Activated naive CD8-positive, alpha-beta T cell (primary cell): Measurements from ENCODE around the gene P2RY2.
"Not testable (repeated sequence)": the region's sequence is repeated elsewhere in the genome, so short reads cannot be mapped to it uniquely, and the experiment has no call there.

Experiments used
- H3K27ac Mint-ChIP-seq: one replicate; pipeline ENCODE4 v1.8.0; 2021; ENCODE audit warnings: mixed read lengths
- H3K27me3 Mint-ChIP-seq: one replicate; pipeline ENCODE4 v1.8.0; 2021; ENCODE audit warnings: mixed read lengths
- H3K36me3 Mint-ChIP-seq: one replicate; pipeline ENCODE4 v1.8.0; 2021; ENCODE audit warnings: mixed read lengths
- H3K4me1 Mint-ChIP-seq: one replicate; pipeline ENCODE4 v1.8.0; 2021; ENCODE audit warnings: low read depth, mixed read lengths
- H3K4me3 Mint-ChIP-seq: one replicate; pipeline ENCODE4 v1.8.0; 2021; ENCODE audit warnings: mild to moderate bottlenecking, mixed read lengths
- H3K9me3 Mint-ChIP-seq: one replicate; pipeline ENCODE4 v1.8.0; 2021; ENCODE audit warnings: low read depth, mixed read lengths

Gene P2RY2

DNA sequence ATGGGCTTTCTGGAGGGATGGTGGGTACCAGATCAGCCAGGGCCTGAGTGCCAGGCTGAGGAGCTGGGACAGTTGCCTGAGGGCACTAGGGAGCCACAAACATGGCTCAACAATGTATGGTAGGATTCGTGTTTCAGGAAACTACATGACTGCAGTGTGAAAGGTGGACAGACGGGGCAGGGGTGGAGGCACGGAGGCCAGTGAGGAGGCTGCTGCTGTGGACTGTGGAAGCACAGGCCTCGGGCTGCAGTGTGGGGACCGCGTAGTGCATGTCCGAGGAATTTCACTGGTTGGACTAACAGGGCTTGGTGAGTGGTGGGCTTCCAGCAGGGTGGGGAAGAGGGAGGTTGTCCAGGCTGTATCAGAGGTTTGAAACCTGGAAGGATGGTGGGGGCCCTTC lies 7.8 kb downstream of the P2RY2 start:
- Mint-ChIP-seq H3K36me3 (no peaks in the 10 kb centered on the region), H3K9me3 (no peaks in the 10 kb centered on the region)

DNA sequence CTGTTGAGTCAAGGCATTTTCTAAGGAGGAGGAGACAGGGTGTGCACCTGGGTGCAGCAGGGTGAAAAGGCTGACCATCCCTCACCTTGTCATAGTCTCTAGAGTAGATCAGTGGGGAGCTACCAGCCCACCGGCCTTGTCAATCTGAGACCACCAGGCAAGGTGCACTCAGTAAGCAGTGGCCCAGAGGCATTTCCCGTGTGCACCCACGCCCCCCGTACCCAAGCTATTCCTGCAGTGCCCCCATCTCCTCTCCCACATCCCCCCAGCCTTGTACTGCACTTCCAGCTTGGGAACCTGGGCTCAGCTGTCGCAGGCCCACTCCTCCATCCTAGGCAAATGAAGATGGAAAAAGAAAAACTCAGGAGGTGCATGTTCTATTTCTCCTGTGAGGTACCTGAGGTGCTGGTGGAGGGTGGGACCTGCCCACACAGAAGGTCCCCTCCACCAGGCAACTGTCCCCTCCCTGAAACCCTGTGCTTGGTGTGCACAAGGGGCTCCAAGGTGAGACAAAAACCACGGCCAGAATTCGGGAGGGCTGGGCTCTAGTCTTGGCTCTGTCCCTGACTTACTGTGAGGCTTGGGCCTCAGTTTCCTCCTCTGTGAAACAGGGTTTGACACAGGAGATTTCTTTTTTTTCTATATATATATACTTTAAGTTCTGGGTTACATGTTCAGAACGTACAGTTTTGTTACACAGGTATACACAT lies 8.4 kb downstream of the P2RY2 start:
- Mint-ChIP-seq H3K36me3 (no peaks in the 10 kb centered on the region), H3K4me1 (no peaks in the 10 kb centered on the region), H3K4me3 (no peak overlapping the region), H3K9me3 (no peaks in the 10 kb centered on the region), H3K27me3 (peaks cover 7% of the 10 kb centered on the region), H3K27ac (no peak overlapping the region)

More for the DNA sequence above, 7.8 kb downstream of the P2RY2 start:
- Mint-ChIP-seq H3K4me3 (no peak overlapping the region), H3K27me3 (peaks cover 7% of the 10 kb centered on the region), H3K27ac (no peak overlapping the region), H3K4me1 (no peaks in the 10 kb centered on the region)

DNA sequence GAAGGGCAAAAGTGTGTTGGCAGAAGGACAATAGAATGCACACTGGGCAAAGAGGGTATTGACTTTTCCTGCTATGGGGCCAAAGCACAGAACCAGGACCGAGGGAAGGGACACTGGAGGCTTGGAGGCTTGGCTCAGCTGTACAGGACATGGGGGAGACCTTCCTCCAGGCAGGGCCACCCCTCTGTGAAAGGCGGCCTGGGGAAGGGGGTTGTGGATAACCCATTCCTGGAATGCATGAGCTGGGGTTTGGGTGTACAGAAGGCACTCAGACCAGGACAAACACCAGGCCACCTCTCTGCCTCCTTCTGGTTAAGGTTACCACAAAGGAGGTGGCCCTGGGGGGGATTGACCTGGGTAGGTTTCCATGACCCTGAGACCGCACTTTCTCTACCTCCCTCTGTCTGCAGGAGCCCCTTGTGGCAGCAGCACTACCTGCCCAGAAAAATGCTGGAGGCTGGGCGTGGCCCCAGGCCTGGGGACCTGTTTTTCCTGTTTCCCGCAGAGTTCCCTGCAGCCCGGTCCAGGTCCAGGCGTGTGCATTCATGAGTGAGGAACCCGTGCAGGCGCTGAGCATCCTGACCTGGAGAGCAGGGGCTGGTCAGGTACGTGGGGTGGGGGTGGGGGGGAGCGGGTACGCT lies 9.6 kb downstream of the P2RY2 start:
- H3K4me3 Mint-ChIP-seq, result no peak overlapping the region
- no peaks in the 10 kb centered on the region for H3K4me1 Mint-ChIP-seq
- H3K9me3 Mint-ChIP-seq, result no peaks in the 10 kb centered on the region
- no peak overlapping the region for H3K27ac Mint-ChIP-seq
- H3K36me3 Mint-ChIP-seq, result no peaks in the 10 kb centered on the region
- H3K27me3 Mint-ChIP-seq, result peaks cover 2% of the 10 kb centered on the region

DNA sequence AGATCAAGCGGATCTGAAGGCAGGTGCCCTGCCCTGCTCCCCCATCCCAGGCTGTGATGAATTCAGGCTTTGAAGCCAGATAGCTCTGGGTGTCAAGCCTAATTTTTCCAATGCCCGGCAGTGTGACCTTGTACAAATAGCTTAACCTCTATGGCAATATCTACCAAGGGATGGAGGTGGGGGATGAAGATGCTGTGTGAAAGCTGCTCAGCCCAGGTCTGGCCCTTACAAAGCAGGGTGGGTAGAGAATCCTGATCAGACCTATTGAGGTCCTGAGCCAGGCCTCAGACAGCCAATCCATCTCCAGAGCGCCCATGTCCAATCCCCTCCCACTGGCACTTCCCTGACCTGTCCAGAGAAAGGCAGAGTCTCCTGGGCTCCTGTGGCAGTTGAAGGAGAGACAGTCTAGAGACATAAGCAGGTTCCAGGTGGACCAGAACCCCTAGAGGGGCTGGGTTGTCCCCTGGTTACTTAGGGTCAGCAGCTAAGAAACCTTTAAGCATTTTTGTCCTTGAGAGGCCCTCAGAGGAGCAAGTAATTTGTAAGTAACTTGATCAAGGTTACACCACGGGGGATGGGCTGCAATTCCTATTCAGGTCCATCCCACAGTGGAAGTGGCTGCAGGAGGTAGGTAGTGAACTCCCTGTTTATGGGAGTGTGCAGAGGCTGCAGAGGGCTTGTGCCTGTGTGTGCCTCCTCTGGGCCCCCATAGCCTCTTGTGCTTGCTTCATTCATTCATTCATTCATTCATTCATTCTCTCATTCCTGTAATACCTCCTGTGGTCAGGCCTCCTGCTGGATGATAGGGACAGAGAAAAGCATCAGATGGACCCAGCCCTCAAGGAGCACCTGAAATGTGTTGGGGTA lies 10.4 kb downstream of the P2RY2 start:
- peaks cover 2% of the 10 kb centered on the region for H3K27me3 Mint-ChIP-seq
- H3K4me1 Mint-ChIP-seq, result no peaks in the 10 kb centered on the region
- no peaks in the 10 kb centered on the region for H3K9me3 Mint-ChIP-seq
- H3K27ac Mint-ChIP-seq, result no peak overlapping the region
- H3K36me3 Mint-ChIP-seq, result no peaks in the 10 kb centered on the region
- no peak overlapping the region for H3K4me3 Mint-ChIP-seq

GRCh38 chr11:73229321-73229895 lies 11.3 kb downstream of the P2RY2 start:
- Mint-ChIP-seq H3K4me3 (no peak overlapping the region), H3K27ac (no peak overlapping the region), H3K36me3 (no peaks in the 10 kb centered on the region), H3K9me3 (no peaks in the 10 kb centered on the region), H3K27me3 (peaks cover 2% of the 10 kb centered on the region), H3K4me1 (no peaks in the 10 kb centered on the region)

- Mint-ChIP-seq H3K27ac (no peak overlapping the region), H3K4me1 (no peaks in the 10 kb centered on the region), H3K9me3 (no peaks in the 10 kb centered on the region), H3K36me3 (no peaks in the 10 kb centered on the region), H3K27me3 (no peaks in the 10 kb centered on the region), H3K4me3 (no peak overlapping the region)
Observed at GRCh38 chr11:73229896-73230875, 12.1 kb downstream of the P2RY2 start.

DNA sequence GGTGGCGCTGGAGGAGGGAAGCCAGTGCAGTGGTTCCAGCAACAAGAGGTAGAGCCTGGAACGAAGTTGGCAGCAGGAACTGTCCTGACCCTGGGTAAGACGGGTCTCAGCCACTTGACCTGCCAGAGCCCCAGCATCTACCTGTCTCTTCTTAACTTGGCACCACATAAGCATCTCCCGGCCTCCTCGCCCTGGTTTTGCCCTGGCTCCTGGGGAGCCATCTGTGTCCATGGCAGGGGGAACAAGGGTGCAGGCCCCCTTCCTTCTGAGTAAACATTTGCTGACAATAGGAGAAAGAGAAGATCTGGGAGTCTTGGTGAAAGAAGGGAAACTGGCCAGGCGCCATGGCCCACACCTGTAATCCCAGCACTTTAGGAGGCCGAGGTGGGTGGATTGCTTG lies 12.8 kb downstream of the P2RY2 start:
- no peak overlapping the region for H3K4me3 Mint-ChIP-seq
- no peaks in the 10 kb centered on the region for H3K36me3 Mint-ChIP-seq
- H3K27ac Mint-ChIP-seq, result no peak overlapping the region
- no peaks in the 10 kb centered on the region for H3K4me1 Mint-ChIP-seq
- H3K27me3 Mint-ChIP-seq, result no peaks in the 10 kb centered on the region
- H3K9me3 Mint-ChIP-seq, result no peaks in the 10 kb centered on the region

- not testable (repeated sequence) for H3K4me1 Mint-ChIP-seq, H3K36me3 Mint-ChIP-seq, H3K27ac Mint-ChIP-seq, H3K27me3 Mint-ChIP-seq, H3K9me3 Mint-ChIP-seq, H3K4me3 Mint-ChIP-seq
Observed at GRCh38 chr11:73232487-73232886, 14.4 kb downstream of the P2RY2 start.

DNA sequence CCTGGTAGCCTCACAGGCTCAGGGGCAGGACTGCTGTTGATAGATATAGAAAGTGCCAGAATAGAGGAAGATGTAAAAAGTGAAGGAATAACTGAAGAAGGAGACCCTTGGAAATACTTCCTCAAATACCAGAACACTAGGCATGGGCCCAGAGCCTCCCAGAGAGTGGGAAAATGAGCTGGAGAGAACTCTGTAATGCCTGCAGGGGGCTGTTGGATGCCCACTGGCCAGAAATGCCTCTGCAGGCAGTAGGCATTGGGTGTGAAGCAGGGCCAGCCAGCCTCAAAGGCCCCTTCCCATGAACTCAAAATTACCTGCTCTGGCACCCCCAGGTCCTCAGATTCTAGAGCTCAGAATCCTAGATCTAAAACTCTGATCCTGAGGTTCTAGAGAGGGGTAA lies 15.1 kb downstream of the P2RY2 start:
- Mint-ChIP-seq H3K4me3 (no peak overlapping the region), H3K36me3 (no peaks in the 10 kb centered on the region), H3K27ac (no peak overlapping the region), H3K4me1 (no peaks in the 10 kb centered on the region), H3K27me3 (no peaks in the 10 kb centered on the region), H3K9me3 (no peaks in the 10 kb centered on the region)

- H3K4me3 Mint-ChIP-seq, result no peak overlapping the region
- no peaks in the 10 kb centered on the region for H3K36me3 Mint-ChIP-seq
- no peaks in the 10 kb centered on the region for H3K9me3 Mint-ChIP-seq
- H3K4me1 Mint-ChIP-seq, result no peaks in the 10 kb centered on the region
- H3K27ac Mint-ChIP-seq, result no peak overlapping the region
- H3K27me3 Mint-ChIP-seq, result no peaks in the 10 kb centered on the region
Observed at GRCh38 chr11:73233692-73234470, 15.8 kb downstream of the P2RY2 start.

GRCh38 chr11:73234471-73235181 lies 16.5 kb downstream of the P2RY2 start:
- Mint-ChIP-seq H3K27ac (no peak overlapping the region), H3K9me3 (no peaks in the 10 kb centered on the region), H3K36me3 (no peaks in the 10 kb centered on the region), H3K27me3 (no peaks in the 10 kb centered on the region), H3K4me1 (no peaks in the 10 kb centered on the region), H3K4me3 (no peak overlapping the region)

- H3K27me3 Mint-ChIP-seq, result no peaks in the 10 kb centered on the region
- H3K9me3 Mint-ChIP-seq, result no peaks in the 10 kb centered on the region
- H3K4me3 Mint-ChIP-seq, result no peak overlapping the region
- no peak overlapping the region for H3K27ac Mint-ChIP-seq
- no peaks in the 10 kb centered on the region for H3K36me3 Mint-ChIP-seq
- no peaks in the 10 kb centered on the region for H3K4me1 Mint-ChIP-seq
Observed at GRCh38 chr11:73235236-73235786, 17.2 kb downstream of the P2RY2 start.

- Mint-ChIP-seq H3K27ac (no peak overlapping the region), H3K4me1 (no peaks in the 10 kb centered on the region)
Observed at GRCh38 chr11:73236205-73236765, 18.2 kb downstream of the P2RY2 start.

More at GRCh38 chr11:73236205-73236765, 18.2 kb downstream of the P2RY2 start:
- Mint-ChIP-seq H3K4me3 (no peak overlapping the region), H3K27me3 (no peaks in the 10 kb centered on the region), H3K9me3 (no peaks in the 10 kb centered on the region), H3K36me3 (no peaks in the 10 kb centered on the region)
